K562 (cell line): Measurements from ENCODE around the gene LTK. TPM values are rescaled to one million over a fixed set of nuclear protein-coding genes. Genes with fewer than 3 reads are reported as not detected.

ENCODE experiments used
- ATAC-seq: fragments of 200-7000 bp; cut with Tn5 transposase; 3 replicates; pipeline ENCODE4 v1.9.1; 2020; ENCODE audit warnings: moderate library complexity
- BruUV-seq: library from RNA; stranded (reverse); fragments of 400-500 nt; replicated peaks from 2 replicates; lab custom pipeline; 2021; lab: Mats Ljungman, UMichigan
- CTCF ChIA-PET: fragments of 300-600 bp; formaldehyde crosslinking; extraction: SDS; loops from one replicate; lab custom pipeline; 2021; ENCODE audit warnings: low intra/inter-chr PET ratio; lab: Yijun Ruan, JAX
- POLR2A ChIA-PET: fragments of 300-600, 350-650 bp; sonication (Branson Sonifier 250); formaldehyde crosslinking; extraction: SDS; loops from one replicate; lab custom pipeline; 2021; ENCODE audit warnings: antibody characterized with exemption, inconsistent platforms; lab: Yijun Ruan, JAX
- DNase-seq, 4 experiments: peaks; one replicate each; pipeline versions ENCODE4 v3.0.0 to v3.0.0-alpha.2; 2011 to 2018; ENCODE audit warnings: low spot score in 3 of 4, mixed read lengths in 3 of 4; ENCODE audit errors: extremely low read depth in 1 of 4
- FAIRE-seq: peaks from 2 replicates; lab custom pipeline; 2011; peaks lifted over from hg19 to GRCh38; lab: Jason Lieb, UNC
- H2AFZ ChIP-seq: 2 replicates; pipeline ENCODE4 v1.6.0; 2011; ENCODE audit warnings: low read depth, low read length, control low read depth, inconsistent platforms
- H3K27ac ChIP-seq: fragments of 200-600 bp; 3 replicates; pipeline ENCODE4 v1.8.0; 2011; ENCODE audit warnings: low read depth, mild to moderate bottlenecking, control low read depth, inconsistent platforms, low read length, moderate library complexity, mixed read lengths; ENCODE audit errors: extremely low read depth
- H3K27me3 ChIP-seq, 2 experiments: fragments of 300-600 bp in 1 of 2; 2 replicates in 1 of 2; 3 replicates in 1 of 2; pipeline versions ENCODE4 v1.6.0 to v1.8.0; 2011; ENCODE audit warnings: inconsistent platforms in 2 of 2, low read length in 2 of 2, mild to moderate bottlenecking in 1 of 2, mixed read lengths in 1 of 2, moderate library complexity in 1 of 2; ENCODE audit not compliant: control insufficient read depth in 2 of 2, insufficient read depth in 2 of 2
- H3K36me3 ChIP-seq: fragments of 300-600 bp; 3 replicates; pipeline ENCODE4 v1.8.0; 2011; ENCODE audit warnings: mild to moderate bottlenecking, low read length, inconsistent platforms; ENCODE audit not compliant: control insufficient read depth, insufficient read depth
- H3K4me1 ChIP-seq, 2 experiments: fragments of 200-600 bp in 1 of 2; replicated peaks in 1 of 2; 2 replicates in 1 of 2; 3 replicates in 1 of 2; pipeline versions ENCODE4 v1.5.1 to v1.8.0; 2011; ENCODE audit warnings: inconsistent platforms in 2 of 2, low read length in 2 of 2, mild to moderate bottlenecking in 1 of 2, mixed read lengths in 1 of 2, moderate library complexity in 1 of 2; ENCODE audit not compliant: control insufficient read depth in 2 of 2, insufficient read depth in 2 of 2
- H3K4me2 ChIP-seq: 2 replicates; pipeline ENCODE4 v1.6.1; 2011; ENCODE audit warnings: low read length, control low read depth, inconsistent platforms, mixed read lengths; ENCODE audit not compliant: insufficient read depth
- H3K4me3 ChIP-seq: fragments of 200-600 bp; sonication (generic), shearing (Covaris generic); 2 replicates; pipeline ENCODE4 v1.5.1; 2016; ENCODE audit warnings: control low read depth, inconsistent platforms
- H3K79me2 ChIP-seq: fragments of 200-600 bp; 3 replicates; pipeline ENCODE4 v1.8.0; 2011; ENCODE audit warnings: low read length, inconsistent platforms; ENCODE audit not compliant: control insufficient read depth, insufficient read depth
- H3K9ac ChIP-seq, 2 experiments: 2 replicates each; pipeline versions ENCODE4 v1.6.0 to v1.6.1; 2011; ENCODE audit warnings: low read depth in 2 of 2, low read length in 2 of 2, control low read depth in 1 of 2, inconsistent platforms in 1 of 2, mild to moderate bottlenecking in 1 of 2, mixed read lengths in 1 of 2; ENCODE audit not compliant: insufficient read depth in 1 of 2
- H3K9me1 ChIP-seq: one replicate; pipeline ENCODE4 v1.6.0; 2011; ENCODE audit warnings: inconsistent platforms, mild to moderate bottlenecking, low read length, moderate library complexity; ENCODE audit not compliant: control insufficient read depth, insufficient read depth
- H3K9me3 ChIP-seq: replicated peaks from 2 replicates; pipeline ENCODE4 v1.5.1; 2011; ENCODE audit warnings: low read depth, low read length, inconsistent platforms; ENCODE audit not compliant: control insufficient read depth, insufficient read depth
- H4K20me1 ChIP-seq: replicated peaks from 2 replicates; pipeline ENCODE4 v1.6.1; 2011; ENCODE audit warnings: low read length, inconsistent platforms, mixed read lengths; ENCODE audit not compliant: control insufficient read depth, insufficient read depth
- PML ChIP-seq: IDR thresholded peaks from 2 replicates; pipeline ENCODE4 v1.6.1; 2012; ENCODE audit warnings: low read length, inconsistent platforms
- POLR2AphosphoS2 ChIP-seq: IDR thresholded peaks from 2 replicates; pipeline ENCODE4 v1.6.1; 2012; ENCODE audit warnings: low read length, improper control_type of control experiment
- SREBF1 ChIP-seq: fragments of 150-350 bp; IDR thresholded peaks from 2 replicates; pipeline ENCODE4 v1.6.1; 2014; ENCODE audit warnings: antibody characterized with exemption, low read depth, low read length, borderline replicate concordance
- STAT5A ChIP-seq: IDR thresholded peaks from 2 replicates; pipeline ENCODE4 v1.6.1; 2012; ENCODE audit warnings: low read length, inconsistent platforms, borderline replicate concordance
- ZFP91 ChIP-seq: sonication (generic); formaldehyde crosslinking; IDR thresholded peaks from 2 replicates; pipeline ENCODE4 v1.8.0; 2022; ENCODE audit warnings: mild to moderate bottlenecking, missing genetic modification reagents
- ZNF12 ChIP-seq: sonication (generic); formaldehyde crosslinking; IDR thresholded peaks from 2 replicates; pipeline ENCODE4 v1.4.0; 2020; ENCODE audit warnings: mild to moderate bottlenecking, missing genetic modification reagents
- ZNF197 ChIP-seq: fragments of 200-800 bp; sonication (Bioruptor generic); IDR thresholded peaks from 2 replicates; pipeline ENCODE4 v1.6.1; 2016; ENCODE audit warnings: low read depth, missing genetic modification characterization, missing compliant biosample characterization
- ZNF347 ChIP-seq: fragments of 450-650 bp; formaldehyde crosslinking; IDR thresholded peaks from 2 replicates; pipeline ENCODE4 v1.4.0; 2020; ENCODE audit warnings: low read depth, mild to moderate bottlenecking, moderate library complexity
- ZNF444 ChIP-seq: fragments of 250-450 bp; sonication (Bioruptor Pico); IDR thresholded peaks from 2 replicates; pipeline ENCODE4 v1.4.0; 2020; ENCODE audit warnings: mild to moderate bottlenecking, moderate library complexity
- ZNF707 ChIP-seq: fragments of 250-450 bp; sonication (Bioruptor Pico); conservative IDR thresholded peaks from 2 replicates; pipeline ENCODE4 v1.8.0; 2022; ENCODE audit warnings: inconsistent platforms, mild to moderate bottlenecking, moderate library complexity
- WGBS: fragments of 100-300 bp; shearing (Covaris generic); methylation state at CpG from one replicate; pipeline ENCODE4 v1.1.6; 2016; ENCODE audit warnings: low coverage, mixed read lengths; ENCODE audit not compliant: insufficient coverage; ENCODE audit errors: missing lambda C conversion rate; 5-methylcytosine and 5-hydroxymethylcytosine counted together
- in situ Hi-C: fragments of 300-500 bp; cut with MboI; formaldehyde crosslinking; loops from 4 replicates; pipeline ENCODE4 v1.15.0; 2018; ENCODE audit warnings: inconsistent platforms, mixed read lengths
- intact Hi-C: fragments of 100-400 bp; cut with micrococcal nuclease; formaldehyde crosslinking; loops from 2 replicates; pipeline ENCODE4 v1.14.2; 2022
- polyA plus RNA-seq, 8 experiments: library from polyadenylated mRNA; depleted of rRNA in 4 of 8; stranded (reverse) in 5 of 8; unstranded in 3 of 8; fragments of >200 nt; fragmentation: Nextera tagmentation in 2 of 8; fragmentation: Illumina TruSeq in 1 of 8; extraction: Ambion mirVana in 2 of 8; extraction: Trizol in 1 of 8; gene quantifications; 2 replicates each; pipeline versions ENCODE4 v1.2.1 to v1.2.3, GENCODE V29; 2011 to 2014; ENCODE audit warnings: inconsistent platforms in 1 of 8, missing spikeins in 1 of 8
- total RNA-seq, 7 experiments: library from RNA; depleted of rRNA in 6 of 7; stranded (reverse); fragments of >200 nt in 6 of 7; fragmentation: Illumina TruSeq in 2 of 7; extraction: Trizol in 2 of 7; gene quantifications; 2 replicates each; pipeline versions ENCODE4 v1.2.1 to v1.2.3, GENCODE V29; 2011 to 2021; ENCODE audit warnings: low replicate concordance in 1 of 7
- TF ChIP-seq, protein P1 (sequence below): sonication (generic); IDR thresholded peaks from 2 replicates; pipeline ENCODE4 v1.6.1; 2016
- TF ChIP-seq, protein P2 (sequence below): sonication (generic); formaldehyde crosslinking; IDR thresholded peaks from 2 replicates; pipeline ENCODE4 v1.8.0; 2022; ENCODE audit warnings: missing genetic modification reagents, mild to moderate bottlenecking, borderline replicate concordance
- TF ChIP-seq, protein P3 (sequence below), 2 experiments: fragments of 450-650 bp; conservative IDR thresholded peaks; 2 replicates each; pipeline ENCODE4 v1.6.1; 2017; ENCODE audit warnings: mild to moderate bottlenecking in 2 of 2, moderate library complexity in 2 of 2

Gene LTK
- total and polyA plus RNA-seq, 9 of the 15 experiments (the other 6 are each of a cell fraction or from before 2014, with no cell fraction given) = 0.25 to 4.4 (median 1.8) TPM

GRCh38 chr15:41562784-41563198 is 49.2 kb upstream of the LTK start:
- Histone ChIP-seq H3K36me3 (peaks cover 51% of the 10 kb centered on the region), H3K4me2 (peak overlapping the region; percentile 44), H3K9ac (peak overlapping the region in 1 of 2 experiments; percentile 72; a peak in 2 of 4 replicates), H2AFZ (no peak overlapping the region), H3K4me3 (no peak overlapping the region), H3K27me3 (no peaks in the 10 kb centered on the region), H4K20me1 (0 out of 2 replicates have a peak, but pooled peaks cover 3% of the 10 kb centered on the region), H3K4me1 (peaks cover 82 to 91% of the 10 kb centered on the region in 2 experiments), H3K79me2 (peaks cover 17% of the 10 kb centered on the region), H3K9me1 (no peaks in the 10 kb centered on the region), H3K9me3 (no peaks in the 10 kb centered on the region), H3K27ac (peak overlapping the region; percentile 63)
- ATAC-seq (peak; percentile 42), FAIRE-seq (peak; percentile 94), DNase-seq (peak; percentile 78 to 94 (median 84))
- ChIA-PET POLR2A (interaction anchor here (0.7 to 2.9 kb wide), 6 partner anchors 9 to 101 kb away, joined by 3 to 16 read pairs (median 6); partner anchors contain the start of gene RPAP1), CTCF (no interaction called here)
- no TSS peak for BruUV-seq
- intact Hi-C loops (no loop called here), in situ Hi-C loops (no loop called here)
- WGBS = 15% methylated on average over 4 of the region's 4 CpGs
- TF ChIP-seq POLR2AphosphoS2 (no peak), ZNF197 (no peak), PML (no peak), ZNF444 (no peak), SREBF1 (no peak), ZNF707 (no peak), ZNF347 (no peak), STAT5A (peak; percentile 63; the same call in 1 of the 2 replicates), ZFP91 (no peak), ZNF12 (CRISPR knock-in tag) (no peak)
- TF ChIP-seq, protein P1, sequence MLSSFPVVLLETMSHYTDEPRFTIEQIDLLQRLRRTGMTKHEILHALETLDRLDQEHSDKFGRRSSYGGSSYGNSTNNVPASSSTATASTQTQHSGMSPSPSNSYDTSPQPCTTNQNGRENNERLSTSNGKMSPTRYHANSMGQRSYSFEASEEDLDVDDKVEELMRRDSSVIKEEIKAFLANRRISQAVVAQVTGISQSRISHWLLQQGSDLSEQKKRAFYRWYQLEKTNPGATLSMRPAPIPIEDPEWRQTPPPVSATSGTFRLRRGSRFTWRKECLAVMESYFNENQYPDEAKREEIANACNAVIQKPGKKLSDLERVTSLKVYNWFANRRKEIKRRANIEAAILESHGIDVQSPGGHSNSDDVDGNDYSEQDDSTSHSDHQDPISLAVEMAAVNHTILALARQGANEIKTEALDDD = peak; percentile 84
- TF ChIP-seq, protein P2, sequence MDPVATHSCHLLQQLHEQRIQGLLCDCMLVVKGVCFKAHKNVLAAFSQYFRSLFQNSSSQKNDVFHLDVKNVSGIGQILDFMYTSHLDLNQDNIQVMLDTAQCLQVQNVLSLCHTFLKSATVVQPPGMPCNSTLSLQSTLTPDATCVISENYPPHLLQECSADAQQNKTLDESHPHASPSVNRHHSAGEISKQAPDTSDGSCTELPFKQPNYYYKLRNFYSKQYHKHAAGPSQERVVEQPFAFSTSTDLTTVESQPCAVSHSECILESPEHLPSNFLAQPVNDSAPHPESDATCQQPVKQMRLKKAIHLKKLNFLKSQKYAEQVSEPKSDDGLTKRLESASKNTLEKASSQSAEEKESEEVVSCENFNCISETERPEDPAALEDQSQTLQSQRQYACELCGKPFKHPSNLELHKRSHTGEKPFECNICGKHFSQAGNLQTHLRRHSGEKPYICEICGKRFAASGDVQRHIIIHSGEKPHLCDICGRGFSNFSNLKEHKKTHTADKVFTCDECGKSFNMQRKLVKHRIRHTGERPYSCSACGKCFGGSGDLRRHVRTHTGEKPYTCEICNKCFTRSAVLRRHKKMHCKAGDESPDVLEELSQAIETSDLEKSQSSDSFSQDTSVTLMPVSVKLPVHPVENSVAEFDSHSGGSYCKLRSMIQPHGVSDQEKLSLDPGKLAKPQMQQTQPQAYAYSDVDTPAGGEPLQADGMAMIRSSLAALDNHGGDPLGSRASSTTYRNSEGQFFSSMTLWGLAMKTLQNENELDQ (CRISPR knock-in tag) = no peak
- TF ChIP-seq, protein P3, sequence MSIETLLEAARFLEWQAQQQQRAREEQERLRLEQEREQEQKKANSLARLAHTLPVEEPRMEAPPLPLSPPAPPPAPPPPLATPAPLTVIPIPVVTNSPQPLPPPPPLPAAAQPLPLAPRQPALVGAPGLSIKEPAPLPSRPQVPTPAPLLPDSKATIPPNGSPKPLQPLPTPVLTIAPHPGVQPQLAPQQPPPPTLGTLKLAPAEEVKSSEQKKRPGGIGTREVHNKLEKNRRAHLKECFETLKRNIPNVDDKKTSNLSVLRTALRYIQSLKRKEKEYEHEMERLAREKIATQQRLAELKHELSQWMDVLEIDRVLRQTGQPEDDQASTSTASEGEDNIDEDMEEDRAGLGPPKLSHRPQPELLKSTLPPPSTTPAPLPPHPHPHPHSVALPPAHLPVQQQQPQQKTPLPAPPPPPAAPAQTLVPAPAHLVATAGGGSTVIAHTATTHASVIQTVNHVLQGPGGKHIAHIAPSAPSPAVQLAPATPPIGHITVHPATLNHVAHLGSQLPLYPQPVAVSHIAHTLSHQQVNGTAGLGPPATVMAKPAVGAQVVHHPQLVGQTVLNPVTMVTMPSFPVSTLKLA (conservative IDR thresholded peaks at IDR 0.05) = peak in 1 of 2 experiments; percentile 39; a peak in 1 of 4 replicates
